HG03175 (cell line): ENCODE measurements around the gene RSRC1.
"Not testable (repeated sequence)": the region's sequence is repeated elsewhere in the genome, so short reads cannot be mapped to it uniquely, and the experiment has no call there.

Experiments
- ATAC-seq: cut with Tn5 transposase; IDR thresholded peaks from one replicate; pipeline ENCODE4 v1.9.1; 2021; ENCODE audit warnings: mild to moderate bottlenecking, moderate library complexity; ENCODE audit not compliant: unreplicated experiment

RSRC1 gene

GRCh38 chr3:158452334-158452733 is 342.4 kb downstream of the RSRC1 start:
- no peak for ATAC-seq

GRCh38 chr3:158453004-158453403 is 343.1 kb downstream of the RSRC1 start:
- no peak for ATAC-seq

- ATAC-seq, result peak; percentile 70
Measured at GRCh38 chr3:158453865-158454264, 344.0 kb downstream of the RSRC1 start.

- ATAC-seq, result no peak
Measured at GRCh38 chr3:158455406-158455805, 345.5 kb downstream of the RSRC1 start.

GRCh38 chr3:158456114-158456513 is 346.2 kb downstream of the RSRC1 start:
- no peak for ATAC-seq

- ATAC-seq, result no peak
Measured at GRCh38 chr3:158458464-158458863, 348.6 kb downstream of the RSRC1 start.

GRCh38 chr3:158460926-158461325 is 351.0 kb downstream of the RSRC1 start:
- no peak for ATAC-seq

GRCh38 chr3:158463556-158463955 is 353.7 kb downstream of the RSRC1 start:
- ATAC-seq, result no peak

- ATAC-seq, result no peak
Measured at GRCh38 chr3:158465074-158465473, 355.2 kb downstream of the RSRC1 start.

GRCh38 chr3:158470944-158471638 is 361.2 kb downstream of the RSRC1 start:
- no peak for ATAC-seq

GRCh38 chr3:158471639-158472294 is 361.9 kb downstream of the RSRC1 start:
- ATAC-seq, result no peak

- ATAC-seq, result no peak
Measured at GRCh38 chr3:158479051-158479450, 369.2 kb downstream of the RSRC1 start.

GRCh38 chr3:158483701-158484235 is 373.9 kb downstream of the RSRC1 start:
- ATAC-seq, result no peak

- no peak for ATAC-seq
Measured at GRCh38 chr3:158486200-158486599, 376.3 kb downstream of the RSRC1 start.

- ATAC-seq, result no peak
Measured at GRCh38 chr3:158488670-158489069, 378.8 kb downstream of the RSRC1 start.

- no peak for ATAC-seq
Measured at GRCh38 chr3:158489181-158489580, 379.3 kb downstream of the RSRC1 start.

GRCh38 chr3:158491968-158492367 is 382.1 kb downstream of the RSRC1 start:
- ATAC-seq, result no peak

- ATAC-seq, result no peak
Measured at GRCh38 chr3:158492685-158493084, 382.8 kb downstream of the RSRC1 start.

GRCh38 chr3:158493931-158494330 is 384.0 kb downstream of the RSRC1 start:
- no peak for ATAC-seq

GRCh38 chr3:158494673-158495072 is 384.8 kb downstream of the RSRC1 start:
- ATAC-seq, result no peak

GRCh38 chr3:158495398-158495902 is 385.6 kb downstream of the RSRC1 start:
- ATAC-seq, result not testable (repeated sequence)

- ATAC-seq, result no peak
Measured at GRCh38 chr3:158505117-158505516, 395.2 kb downstream of the RSRC1 start.
